IPS-20b (cell line): Measurements from ENCODE around the gene PTPRK.

Experiments used
- H3K27ac ChIP-seq: one replicate; pipeline ENCODE4 v1.5.1; 2013; ENCODE audit warnings: low read length
- H3K27me3 ChIP-seq: 2 replicates; pipeline ENCODE4 v1.6.1; 2013; ENCODE audit warnings: mild to moderate bottlenecking, low read length, inconsistent platforms; ENCODE audit not compliant: insufficient read depth
- H3K36me3 ChIP-seq: 2 replicates; pipeline ENCODE4 v1.6.1; 2013; ENCODE audit warnings: low read depth, mild to moderate bottlenecking, inconsistent platforms, low read length, moderate library complexity; ENCODE audit not compliant: insufficient read depth
- H3K4me1 ChIP-seq: 2 replicates; pipeline ENCODE4 v1.6.1; 2013; ENCODE audit warnings: mild to moderate bottlenecking, control low read depth, inconsistent platforms, low read length, moderate library complexity; ENCODE audit not compliant: insufficient read depth
- H3K4me3 ChIP-seq: 2 replicates; pipeline ENCODE4 v1.5.1; 2013; ENCODE audit warnings: mild to moderate bottlenecking, low read length, inconsistent platforms
- H3K9ac ChIP-seq: 2 replicates; pipeline ENCODE4 v1.6.1; 2013; ENCODE audit warnings: low read depth, mild to moderate bottlenecking, inconsistent platforms, low read length, moderate library complexity
- H3K9me3 ChIP-seq: 2 replicates; pipeline ENCODE4 v1.6.1; 2013; ENCODE audit warnings: mild to moderate bottlenecking, low read depth, low read length, inconsistent platforms; ENCODE audit not compliant: insufficient read depth

The PTPRK gene

DNA sequence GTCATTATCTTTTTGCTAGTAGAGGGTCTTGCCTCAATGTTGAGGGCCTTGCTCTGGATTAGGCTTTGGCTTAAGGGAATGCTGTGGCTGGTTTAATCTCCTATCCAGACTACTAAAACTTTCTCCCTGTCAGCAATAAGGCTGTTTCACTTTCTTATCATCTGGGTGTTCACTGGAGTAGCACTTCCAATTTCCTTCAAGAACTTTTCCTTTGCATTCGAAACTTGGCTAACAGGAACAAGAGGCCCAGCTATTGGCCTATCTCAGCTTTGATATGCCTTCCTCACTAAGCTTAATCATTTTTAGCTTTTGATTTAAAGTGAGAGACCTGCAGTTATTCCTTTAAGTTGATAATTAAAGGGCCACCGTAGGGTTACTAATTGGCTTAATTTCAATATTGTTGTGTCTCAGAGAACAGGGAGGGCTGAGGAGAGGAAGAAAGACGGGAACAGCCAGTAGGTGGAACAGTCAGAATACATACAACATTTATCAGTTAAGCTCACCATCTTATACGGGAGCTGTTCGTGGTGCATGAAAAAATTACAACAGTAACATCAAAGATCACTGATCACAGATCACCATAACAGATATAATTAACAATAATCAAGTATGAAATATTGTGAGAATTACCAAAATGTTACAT is 186.7 kb downstream of the PTPRK start:
- Histone ChIP-seq H3K9me3 (no peaks in the 10 kb centered on the region), H3K9ac (no peak overlapping the region), H3K36me3 (no peaks in the 10 kb centered on the region), H3K4me3 (no peak overlapping the region), H3K4me1 (peaks cover 5% of the 10 kb centered on the region; the same call in 1 of the 2 replicates), H3K27me3 (no peaks in the 10 kb centered on the region), H3K27ac (no peak overlapping the region)

DNA sequence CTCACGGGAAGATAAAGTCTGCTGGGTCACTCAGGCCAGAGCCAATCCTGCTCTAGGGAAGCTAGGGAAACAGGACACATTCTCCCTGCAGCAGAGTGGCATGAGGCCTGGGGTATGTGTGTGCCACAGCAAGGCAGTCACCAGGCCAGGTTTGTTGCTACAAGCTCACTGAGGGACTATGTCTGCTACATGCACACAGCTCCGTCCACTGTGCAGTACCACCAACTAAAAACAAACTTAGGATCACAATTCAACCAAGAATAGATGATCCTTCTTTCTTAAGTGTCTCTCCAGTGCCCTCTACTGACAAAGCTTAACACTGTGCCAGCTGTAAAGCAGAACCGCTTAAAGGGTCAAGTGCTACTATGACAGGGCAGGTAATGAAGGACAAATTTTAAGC is 192.5 kb downstream of the PTPRK start:
- no peaks in the 10 kb centered on the region for H3K36me3 ChIP-seq
- no peaks in the 10 kb centered on the region for H3K9me3 ChIP-seq
- no peaks in the 10 kb centered on the region for H3K27me3 ChIP-seq
- H3K4me1 ChIP-seq, result peaks cover 5% of the 10 kb centered on the region; the same call in 1 of the 2 replicates
- no peak overlapping the region for H3K4me3 ChIP-seq
- H3K9ac ChIP-seq, result no peak overlapping the region
- H3K27ac ChIP-seq, result no peak overlapping the region

DNA sequence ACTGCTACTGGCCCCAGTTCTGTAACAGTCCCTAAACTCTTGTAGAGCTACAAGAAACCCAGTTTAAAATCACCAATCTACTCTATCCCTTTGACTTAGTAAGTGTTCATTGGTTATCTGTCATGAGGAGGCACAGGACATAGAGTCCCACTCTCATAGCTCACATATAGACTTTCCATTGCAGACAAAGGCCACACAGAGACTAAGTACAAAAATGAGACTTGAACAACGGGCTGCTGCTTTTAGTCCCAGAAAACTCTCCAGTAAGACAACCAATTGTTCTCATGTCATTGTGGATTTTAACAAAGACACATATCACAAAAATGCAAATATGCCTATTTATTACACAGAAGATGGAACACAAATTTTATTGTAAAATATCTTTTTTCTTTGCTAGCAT is 197.4 kb downstream of the PTPRK start:
- Histone ChIP-seq H3K9ac (no peak overlapping the region), H3K9me3 (no peaks in the 10 kb centered on the region), H3K36me3 (peaks cover 4% of the 10 kb centered on the region; the same call in 1 of the 2 replicates), H3K27ac (no peak overlapping the region), H3K4me1 (peaks cover 13% of the 10 kb centered on the region; the same call in 1 of the 2 replicates), H3K27me3 (no peaks in the 10 kb centered on the region), H3K4me3 (no peak overlapping the region)

DNA sequence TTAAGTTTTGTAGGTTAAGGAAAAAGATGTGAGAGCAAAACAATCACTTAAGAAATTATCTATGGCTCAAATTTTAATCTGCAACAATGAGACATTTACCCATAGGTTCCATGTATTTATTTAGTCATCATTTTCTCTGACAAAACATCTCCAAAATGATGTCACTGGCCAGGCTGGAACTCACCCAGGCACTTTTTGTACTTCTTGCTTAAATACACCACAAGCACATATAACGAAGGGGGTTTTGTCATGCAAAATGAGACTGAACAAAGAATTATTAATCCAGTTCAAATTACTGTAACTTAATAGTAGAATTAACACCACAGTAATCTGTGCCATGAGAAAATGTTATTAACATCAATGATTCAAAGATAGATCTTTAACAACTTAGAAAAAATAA is 200.5 kb downstream of the PTPRK start:
- Histone ChIP-seq H3K4me3 (no peak overlapping the region), H3K9ac (no peak overlapping the region), H3K27ac (no peak overlapping the region), H3K27me3 (no peaks in the 10 kb centered on the region), H3K9me3 (no peaks in the 10 kb centered on the region), H3K4me1 (peaks cover 33% of the 10 kb centered on the region; the same call in 1 of the 2 replicates), H3K36me3 (peaks cover 4% of the 10 kb centered on the region; the same call in 1 of the 2 replicates)

- H3K9ac ChIP-seq, result no peak overlapping the region
- H3K4me1 ChIP-seq, result peaks cover 37% of the 10 kb centered on the region; the same call in 1 of the 2 replicates
- H3K36me3 ChIP-seq, result peaks cover 4% of the 10 kb centered on the region; the same call in 1 of the 2 replicates
- no peak overlapping the region for H3K27ac ChIP-seq
- no peaks in the 10 kb centered on the region for H3K9me3 ChIP-seq
- no peak overlapping the region for H3K4me3 ChIP-seq
- H3K27me3 ChIP-seq, result no peaks in the 10 kb centered on the region
These were observed 201.2 kb downstream of the PTPRK start for GRCh38 chr6:128319157-128319556.

- no peak overlapping the region for H3K9ac ChIP-seq
- H3K36me3 ChIP-seq, result no peaks in the 10 kb centered on the region
- peaks cover 44% of the 10 kb centered on the region; the same call in 1 of the 2 replicates for H3K4me1 ChIP-seq
- no peak overlapping the region for H3K4me3 ChIP-seq
- no peaks in the 10 kb centered on the region for H3K27me3 ChIP-seq
- H3K27ac ChIP-seq, result no peak overlapping the region
- no peaks in the 10 kb centered on the region for H3K9me3 ChIP-seq
These were observed 204.0 kb downstream of the PTPRK start for GRCh38 chr6:128316258-128316929.

- Histone ChIP-seq H3K27ac (no peak overlapping the region), H3K9ac (no peak overlapping the region), H3K36me3 (no peaks in the 10 kb centered on the region), H3K4me1 (peaks cover 40% of the 10 kb centered on the region; the same call in 1 of the 2 replicates), H3K4me3 (no peak overlapping the region), H3K9me3 (no peaks in the 10 kb centered on the region), H3K27me3 (no peaks in the 10 kb centered on the region)
These were observed 206.2 kb downstream of the PTPRK start for GRCh38 chr6:128314190-128314589.

GRCh38 chr6:128311944-128312570 is 208.3 kb downstream of the PTPRK start:
- Histone ChIP-seq H3K9me3 (no peaks in the 10 kb centered on the region), H3K27ac (no peak overlapping the region), H3K4me3 (no peak overlapping the region), H3K9ac (no peak overlapping the region), H3K4me1 (peaks cover 31% of the 10 kb centered on the region; the same call in 1 of the 2 replicates), H3K36me3 (no peaks in the 10 kb centered on the region), H3K27me3 (no peaks in the 10 kb centered on the region)

- no peaks in the 10 kb centered on the region for H3K27me3 ChIP-seq
- no peaks in the 10 kb centered on the region for H3K9me3 ChIP-seq
- no peak overlapping the region for H3K9ac ChIP-seq
- peaks cover 19% of the 10 kb centered on the region; the same call in 1 of the 2 replicates for H3K4me1 ChIP-seq
- no peak overlapping the region for H3K27ac ChIP-seq
- no peaks in the 10 kb centered on the region for H3K36me3 ChIP-seq
- H3K4me3 ChIP-seq, result no peak overlapping the region
These were observed 209.9 kb downstream of the PTPRK start for GRCh38 chr6:128310451-128310850.

GRCh38 chr6:128307671-128308070 is 212.7 kb downstream of the PTPRK start:
- Histone ChIP-seq H3K4me3 (no peak overlapping the region), H3K27me3 (no peaks in the 10 kb centered on the region), H3K4me1 (peaks cover 7% of the 10 kb centered on the region; the same call in 1 of the 2 replicates), H3K9ac (no peak overlapping the region), H3K36me3 (no peaks in the 10 kb centered on the region), H3K9me3 (no peaks in the 10 kb centered on the region), H3K27ac (no peak overlapping the region)

- peaks cover 7% of the 10 kb centered on the region; the same call in 1 of the 2 replicates for H3K4me1 ChIP-seq
- H3K36me3 ChIP-seq, result no peaks in the 10 kb centered on the region
- H3K9ac ChIP-seq, result no peak overlapping the region
- H3K4me3 ChIP-seq, result no peak overlapping the region
- no peaks in the 10 kb centered on the region for H3K27me3 ChIP-seq
- H3K27ac ChIP-seq, result no peak overlapping the region
- no peaks in the 10 kb centered on the region for H3K9me3 ChIP-seq
These were observed 214.4 kb downstream of the PTPRK start for GRCh38 chr6:128305976-128306375.
